Measurements from ENCODE around the gene CMTM5.

The CMTM5 gene

GRCh38 chr14:23359167-23359626 is 17.6 kb upstream of the CMTM5 start:
- no peak for TF ChIP-seq CTCF (IDR thresholded peaks at IDR 0.05; ENCODE audit: extremely low read depth, missing control alignments)
- DNase-seq (ENCODE audit: low spot score): no peak

- TF ChIP-seq CTCF (IDR thresholded peaks at IDR 0.05; ENCODE audit: extremely low read depth, missing control alignments): no peak
Measured at GRCh38 chr14:23359722-23360447, 17.0 kb upstream of the CMTM5 start.

GRCh38 chr14:23360496-23360895 is 16.4 kb upstream of the CMTM5 start:
- no peak for TF ChIP-seq CTCF (IDR thresholded peaks at IDR 0.05; ENCODE audit: extremely low read depth, missing control alignments)
- no peak for DNase-seq (ENCODE audit: low spot score)

More at GRCh38 chr14:23359722-23360447, 17.0 kb upstream of the CMTM5 start:
- DNase-seq (ENCODE audit: low spot score): no peak

- no peak for DNase-seq (ENCODE audit: low spot score)
- TF ChIP-seq CTCF (IDR thresholded peaks at IDR 0.05; ENCODE audit: extremely low read depth, missing control alignments): no peak
Measured at GRCh38 chr14:23361320-23361719, 15.5 kb upstream of the CMTM5 start.

GRCh38 chr14:23361763-23362162 is 15.1 kb upstream of the CMTM5 start:
- TF ChIP-seq CTCF (IDR thresholded peaks at IDR 0.05; ENCODE audit: extremely low read depth, missing control alignments): no peak
- no peak for DNase-seq (ENCODE audit: low spot score)

GRCh38 chr14:23362200-23362599 is 14.6 kb upstream of the CMTM5 start:
- no peak for TF ChIP-seq CTCF (IDR thresholded peaks at IDR 0.05; ENCODE audit: extremely low read depth, missing control alignments)
- DNase-seq (ENCODE audit: low spot score): no peak

GRCh38 chr14:23364164-23365035 is 12.4 kb upstream of the CMTM5 start:
- DNase-seq (ENCODE audit: low spot score): no peak
- TF ChIP-seq CTCF (IDR thresholded peaks at IDR 0.05; ENCODE audit: extremely low read depth, missing control alignments): no peak

Measured in GM20000 (cell line).